GM12865 (cell line): ENCODE data around the gene PLXNA2.

Source experiments
- DNase-seq: peaks from one replicate; pipeline ENCODE4 v3.0.0; 2010; ENCODE audit warnings: low read depth
- H3K4me3 ChIP-seq: 2 replicates; pipeline ENCODE4 v1.5.1; 2011; ENCODE audit warnings: mild to moderate bottlenecking, low read depth, low read length, control low read depth
- CTCF ChIP-seq: IDR thresholded peaks from 2 replicates; pipeline ENCODE4 v1.5.1; 2011; ENCODE audit warnings: low read length, control low read depth, low read depth, inconsistent platforms; ENCODE audit not compliant: insufficient read depth; ENCODE audit errors: missing control alignments

The PLXNA2 gene

GRCh38 chr1:208288495-208288894 is 44.3 kb upstream of the PLXNA2 start:
- TF ChIP-seq CTCF = no peak
- H3K4me3 ChIP-seq = no peak overlapping the region
- no peak for DNase-seq

DNA sequence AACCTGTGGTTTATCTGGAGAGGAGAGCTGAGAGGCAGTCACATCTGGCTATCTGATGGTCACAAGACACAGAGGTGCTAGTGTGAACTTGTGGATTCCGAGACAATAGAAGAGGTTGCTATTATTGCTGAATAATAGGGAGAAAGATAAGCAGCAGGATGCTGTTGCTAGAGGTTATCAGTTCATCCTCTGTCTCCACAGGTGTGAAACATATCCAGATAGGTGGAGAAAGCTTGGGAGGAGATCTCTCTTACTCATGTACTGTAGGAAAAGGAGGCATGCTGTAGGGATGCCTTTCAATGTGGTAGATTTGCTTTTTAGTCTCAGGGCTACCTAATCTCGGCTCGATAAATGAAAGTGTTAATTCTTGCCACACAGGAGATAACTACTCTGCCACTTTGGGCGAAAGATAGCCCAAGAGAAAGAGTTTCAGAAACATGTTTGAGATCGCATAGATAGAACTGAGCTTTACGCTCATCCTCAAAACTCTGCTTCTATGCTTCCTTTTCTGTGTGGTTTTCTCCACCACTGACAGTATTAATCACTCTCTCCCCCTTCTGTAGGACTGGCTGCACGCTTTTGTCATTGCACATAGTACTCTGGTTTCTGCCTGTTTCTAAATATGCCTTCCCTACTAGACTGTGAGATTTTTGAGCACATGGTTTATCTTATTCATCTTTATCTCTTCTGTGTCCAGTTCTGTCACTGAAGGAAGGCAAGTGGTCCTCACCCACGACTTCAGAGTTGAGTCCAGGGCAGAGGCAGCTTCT is 36.7 kb upstream of the PLXNA2 start:
- H3K4me3 ChIP-seq = no peak overlapping the region
- no peak for DNase-seq
- TF ChIP-seq CTCF = no peak

DNA sequence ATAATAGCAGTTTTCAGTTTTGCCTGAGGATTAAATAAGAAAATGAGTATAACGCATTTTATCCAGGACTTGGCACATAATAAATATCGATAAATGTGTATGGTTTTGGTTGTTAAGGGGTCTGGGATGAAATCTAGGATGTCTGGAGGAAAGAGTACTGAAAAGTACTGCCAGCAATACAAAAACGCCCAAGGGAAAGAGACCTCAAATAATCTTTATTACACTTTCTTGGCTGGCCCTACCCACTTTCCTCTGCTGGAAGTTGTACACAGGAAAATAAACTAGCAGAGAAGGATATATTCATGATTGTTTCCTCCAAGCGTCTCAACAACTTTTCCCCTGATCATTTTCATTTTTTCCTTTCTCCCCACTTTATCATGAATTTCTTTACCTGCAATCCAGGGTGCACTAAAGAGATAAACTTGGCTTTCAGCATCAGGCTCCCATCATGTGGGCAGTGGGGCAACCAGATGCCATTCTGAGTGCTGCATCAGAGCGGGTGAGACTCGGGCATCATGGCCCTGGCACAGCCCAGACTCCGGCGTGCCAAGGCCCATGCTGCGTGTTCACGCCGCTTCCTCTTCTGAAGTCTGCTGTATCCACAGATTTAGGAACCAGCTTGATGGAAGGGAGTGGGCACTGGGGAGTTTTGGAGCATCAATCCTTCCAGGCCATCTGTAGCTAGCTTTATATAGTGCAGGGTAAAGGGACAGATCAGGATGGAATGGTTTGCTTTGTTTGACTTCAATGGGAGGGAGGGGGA is 35.8 kb upstream of the PLXNA2 start:
- no peak overlapping the region for H3K4me3 ChIP-seq
- no peak for DNase-seq
- TF ChIP-seq CTCF = no peak

DNA sequence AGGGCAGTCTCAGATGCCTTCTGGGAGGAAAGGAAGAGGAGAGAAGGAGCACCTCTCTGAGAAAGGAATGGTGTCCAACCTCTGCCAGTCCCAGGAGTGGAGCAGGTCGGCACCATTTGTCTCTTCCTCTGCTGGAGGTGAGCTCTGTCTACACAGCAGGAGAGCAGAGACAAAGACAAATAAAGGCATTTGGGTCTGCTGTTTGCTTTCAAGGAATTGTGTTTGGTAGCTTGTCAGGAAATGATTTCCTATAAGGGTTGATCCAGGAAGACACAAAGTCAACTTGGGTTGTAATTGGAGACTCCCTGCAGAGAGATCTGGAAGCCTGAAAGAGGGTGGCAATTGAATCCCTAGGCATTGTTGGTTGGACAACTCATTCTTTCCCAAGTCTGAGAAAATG is 34.5 kb upstream of the PLXNA2 start:
- TF ChIP-seq CTCF = no peak
- H3K4me3 ChIP-seq = no peak overlapping the region
- no peak for DNase-seq

DNA sequence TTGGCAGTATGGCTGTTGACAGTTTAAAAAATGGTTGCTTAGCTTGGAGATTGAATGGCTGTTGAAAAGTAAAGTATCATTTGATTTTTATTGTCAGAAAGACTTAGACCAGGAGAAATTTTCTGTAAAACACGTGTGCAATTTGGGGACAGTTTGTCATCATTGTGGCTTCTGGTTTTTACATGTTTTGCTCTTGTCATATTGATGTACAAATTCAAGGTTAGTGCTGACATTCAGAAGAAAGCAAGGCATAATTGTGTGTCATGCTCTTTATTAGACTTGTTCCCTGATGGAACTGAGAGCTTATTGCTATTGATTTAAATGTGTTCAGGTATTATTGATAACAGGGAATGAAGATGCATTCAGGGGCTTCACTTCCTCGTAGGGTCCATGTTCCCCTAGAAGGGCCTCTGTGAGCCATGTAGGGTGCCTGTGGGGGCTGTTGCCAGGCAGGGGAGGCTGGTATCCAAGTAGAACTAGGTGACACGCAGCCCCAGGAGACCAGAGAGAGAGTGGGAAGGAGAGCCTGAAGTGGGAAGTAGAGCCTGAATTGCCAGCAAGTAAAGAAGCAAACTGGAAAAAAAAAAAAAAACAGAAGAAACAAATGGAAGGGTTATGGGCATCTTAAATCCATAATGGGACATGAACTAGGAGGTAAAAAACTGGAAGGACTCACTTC is 32.7 kb upstream of the PLXNA2 start:
- no peak overlapping the region for H3K4me3 ChIP-seq
- TF ChIP-seq CTCF = no peak
- no peak for DNase-seq

- TF ChIP-seq CTCF = no peak
- no peak overlapping the region for H3K4me3 ChIP-seq
- no peak for DNase-seq
Observed at GRCh38 chr1:208275083-208275482, 30.9 kb upstream of the PLXNA2 start.
